DMS79 (cell line): ENCODE data around the gene EXTL1.

ENCODE experiments used
- DNase-seq: peaks from one replicate; lab custom pipeline; 2025; lab: John Stamatoyannopoulos, UW

Gene EXTL1

GRCh38 chr1:25997828-25998761 lies 23.5 kb upstream of the EXTL1 start, which contains the start of gene PAFAH2:
TSS of gene PAFAH2 (minus strand) at chr1:25998063. CDS start at chr1:25990816, 7,247 bp downstream.
- DNase-seq, result peak; percentile 99

- no peak for DNase-seq
Observed at GRCh38 chr1:25999041-25999800, 22.4 kb upstream of the EXTL1 start.

GRCh38 chr1:26003262-26003661 lies 18.3 kb upstream of the EXTL1 start:
- DNase-seq, result no peak

GRCh38 chr1:26003756-26004155 lies 17.8 kb upstream of the EXTL1 start:
- DNase-seq, result peak; percentile 80

GRCh38 chr1:26005434-26006105 lies 16.0 kb upstream of the EXTL1 start:
- DNase-seq, result no peak

GRCh38 chr1:26006710-26007109 lies 14.9 kb upstream of the EXTL1 start:
- no peak for DNase-seq

GRCh38 chr1:26009796-26010447 lies 11.7 kb upstream of the EXTL1 start:
- no peak for DNase-seq

DNA sequence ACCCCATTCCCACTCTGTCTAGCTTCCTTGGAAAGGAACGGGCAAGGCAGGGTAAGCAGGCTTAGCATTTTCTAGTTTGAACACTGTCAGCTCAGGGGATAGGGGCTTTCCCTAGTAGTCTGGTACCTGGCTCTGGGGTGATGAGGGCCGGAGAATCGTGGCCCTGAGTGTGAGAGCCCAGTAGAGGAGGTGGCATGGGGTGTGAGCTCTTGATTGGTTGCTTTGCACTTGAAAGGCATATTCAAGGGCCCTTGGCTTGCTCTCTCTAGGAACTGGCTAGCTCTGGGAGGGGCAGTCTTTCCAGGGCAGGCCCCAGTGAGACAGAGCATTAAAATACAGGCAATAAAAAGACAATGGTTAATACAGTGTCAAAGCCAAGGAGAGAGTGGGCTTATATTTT lies 10.8 kb upstream of the EXTL1 start:
- peak; percentile 25 for DNase-seq

DNA sequence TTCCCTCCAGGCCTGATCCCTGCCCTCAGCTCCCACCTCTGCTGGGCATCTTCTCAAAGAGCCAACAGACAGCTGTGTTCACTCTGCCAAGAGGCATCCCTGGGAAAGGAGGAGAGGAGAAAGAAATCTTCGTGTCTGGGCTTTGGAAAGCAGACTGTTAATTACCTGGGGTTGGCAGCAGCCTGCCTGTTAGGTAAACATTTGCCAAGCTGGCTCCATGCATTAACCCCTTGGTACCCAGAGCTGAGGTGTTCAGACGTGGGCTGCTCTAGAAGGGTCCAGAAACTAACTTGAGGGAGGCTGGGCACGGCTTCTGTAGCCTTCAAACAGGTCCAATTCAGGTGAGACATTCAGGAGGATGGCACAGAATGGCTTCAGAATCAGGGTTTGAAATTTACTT lies 8.7 kb upstream of the EXTL1 start:
- DNase-seq, result no peak

GRCh38 chr1:26014179-26014578 lies 7.4 kb upstream of the EXTL1 start:
- no peak for DNase-seq

- DNase-seq, result no peak
Observed at GRCh38 chr1:26015358-26015757, 6.2 kb upstream of the EXTL1 start.

DNA sequence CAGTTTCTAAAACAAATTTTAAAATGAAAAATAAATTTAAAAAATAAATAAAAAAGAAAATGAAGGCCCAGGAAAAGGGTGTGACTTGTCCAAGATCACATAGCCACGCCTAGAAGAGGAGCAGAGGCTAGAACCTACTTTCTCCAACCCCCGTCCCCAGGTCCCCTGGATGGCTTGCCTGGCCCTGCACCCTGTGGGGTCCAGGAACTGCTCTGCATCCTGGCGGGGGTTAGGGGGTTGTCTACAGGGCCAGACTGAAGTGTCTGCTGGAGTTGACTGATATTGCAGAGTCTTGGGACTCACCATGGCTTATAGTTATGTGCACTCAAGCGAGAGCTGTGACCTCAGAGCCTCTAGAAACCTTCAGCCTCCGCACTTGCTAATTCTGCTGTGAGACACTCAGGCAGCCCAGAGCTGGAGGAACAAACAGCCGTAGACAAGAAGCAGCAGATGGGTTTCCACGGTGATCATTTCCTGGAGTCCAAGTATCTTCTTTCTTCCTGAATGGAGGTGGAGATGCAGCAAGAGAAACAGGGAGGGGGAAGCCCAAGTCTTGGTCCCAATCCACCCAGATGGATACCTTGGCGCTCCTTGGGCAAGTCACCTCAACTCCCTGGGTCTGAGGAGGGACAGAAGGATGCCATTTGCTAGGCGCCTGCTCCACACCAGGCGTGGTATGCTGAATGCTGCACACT lies 5.2 kb upstream of the EXTL1 start:
- DNase-seq, result no peak

GRCh38 chr1:26016953-26017545 lies 4.5 kb upstream of the EXTL1 start:
- no peak for DNase-seq

DNA sequence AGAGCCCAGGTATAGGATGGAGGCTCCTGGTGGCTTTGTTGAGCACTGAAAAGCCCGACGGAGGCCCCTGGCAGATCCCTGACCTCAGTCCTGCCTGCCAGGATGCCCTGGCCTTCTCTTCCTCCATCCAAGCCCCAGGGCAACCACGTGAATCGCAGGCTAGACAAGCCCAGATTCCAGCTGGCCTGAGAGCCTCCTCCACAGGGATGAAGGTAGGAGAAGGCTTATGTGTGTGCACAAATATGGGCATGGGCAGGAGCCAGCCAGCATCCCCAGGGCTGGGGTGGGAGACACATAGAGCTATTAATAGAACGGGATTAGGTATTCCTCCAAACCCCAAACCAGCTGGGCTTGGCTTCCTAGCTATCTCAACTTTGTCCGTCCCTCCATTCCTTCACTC lies 4.0 kb upstream of the EXTL1 start:
- DNase-seq, result no peak

- DNase-seq, result no peak
Observed at GRCh38 chr1:26019641-26020315, 1.8 kb upstream of the EXTL1 start.

DNA sequence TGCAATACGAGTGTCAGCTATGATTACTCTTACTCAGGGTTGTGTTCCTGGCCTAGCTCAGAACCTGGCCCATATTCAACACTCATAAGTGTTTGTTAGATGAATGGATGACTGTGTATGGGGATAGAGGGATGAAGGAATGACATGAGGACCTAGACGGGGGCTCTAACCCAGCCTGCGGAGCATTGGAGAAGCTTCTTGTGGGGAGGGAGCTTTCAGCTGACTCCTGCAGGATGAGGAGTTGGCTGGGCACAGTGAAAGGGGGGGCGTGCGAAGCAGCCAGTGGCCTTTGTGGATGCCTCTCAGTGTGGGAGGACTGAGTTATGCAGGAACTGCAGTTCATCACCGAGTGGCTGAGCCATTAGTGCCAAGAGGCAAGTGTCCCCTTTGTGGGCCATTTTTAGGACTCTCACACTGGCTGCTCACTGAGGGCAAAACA lies 1.2 kb upstream of the EXTL1 start:
- no peak for DNase-seq

GRCh38 chr1:26020941-26021646 lies 481 bp upstream of the EXTL1 start:
- no peak for DNase-seq

DNA sequence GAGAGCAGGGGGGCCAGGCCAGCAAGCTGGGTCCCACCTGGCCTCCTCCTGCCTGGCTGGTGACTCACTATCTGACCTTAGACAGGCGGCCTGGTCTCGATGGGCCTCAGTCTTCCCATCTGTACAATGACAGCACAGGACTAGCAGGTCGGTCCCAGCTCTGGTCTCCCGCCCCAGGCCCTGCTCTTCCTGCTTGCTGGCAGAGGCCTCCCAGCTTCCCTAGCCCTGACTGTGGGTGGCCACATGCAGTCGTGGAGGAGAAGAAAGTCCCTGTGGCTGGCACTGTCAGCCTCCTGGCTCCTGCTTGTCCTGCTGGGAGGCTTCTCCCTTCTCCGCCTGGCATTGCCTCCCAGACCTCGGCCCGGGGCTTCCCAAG lies 817 bp downstream of the EXTL1 start:
- DNase-seq, result no peak

- DNase-seq, result no peak
Observed at GRCh38 chr1:26023009-26023408, 1.4 kb downstream of the EXTL1 start.

DNA sequence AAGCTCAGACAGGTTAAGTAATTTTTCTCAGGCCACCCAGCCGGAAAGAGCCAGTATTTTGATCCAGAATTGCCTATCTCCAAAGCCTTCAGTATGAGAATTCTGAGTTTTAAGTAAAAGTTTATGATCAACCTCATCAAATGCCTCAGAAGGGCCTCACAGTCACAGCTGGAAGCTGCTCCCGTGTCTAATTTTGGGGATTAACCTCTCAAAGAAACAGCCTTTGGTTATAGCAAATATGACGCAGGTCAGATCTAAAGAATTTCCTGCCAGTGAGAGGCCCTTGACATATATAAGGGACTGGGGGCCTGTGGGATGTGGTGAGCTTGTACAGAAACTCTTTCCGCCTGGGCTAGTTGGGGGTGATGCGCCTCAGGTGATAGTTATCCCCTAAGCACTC lies 2.3 kb downstream of the EXTL1 start:
- no peak for DNase-seq
